Neural progenitor cell (in vitro differentiated cells): ENCODE measurements around the gene DCLRE1C. TPM values are rescaled to one million over a fixed set of nuclear protein-coding genes. Genes with fewer than 3 reads are reported as not detected.
"Not testable (repeated sequence)": the region's sequence is repeated elsewhere in the genome, so short reads cannot be mapped to it uniquely, and the experiment has no call there.

Source experiments
- DNase-seq: peaks from one replicate; pipeline ENCODE4 v3.0.0-alpha.2; 2016; ENCODE audit warnings: low spot score
- H2AFZ ChIP-seq: fragments of 200-600 bp; sonication (generic); replicated peaks from 2 replicates; pipeline ENCODE4 v1.6.1; 2016; ENCODE audit warnings: antibody characterized with exemption
- H3F3A ChIP-seq: fragments of 200-600 bp; sonication (generic); 2 replicates; pipeline ENCODE4 v1.6.1; 2016; ENCODE audit warnings: antibody characterized with exemption, low read depth
- H3K27ac ChIP-seq: fragments of 200-600 bp; sonication (generic); 2 replicates; pipeline ENCODE4 v1.5.1; 2016; ENCODE audit warnings: mild to moderate bottlenecking
- H3K27me3 ChIP-seq: fragments of 200-600 bp; sonication (generic); 2 replicates; pipeline ENCODE4 v1.6.1; 2016; ENCODE audit warnings: mild to moderate bottlenecking, moderate library complexity
- H3K36me3 ChIP-seq: fragments of 200-600 bp; sonication (generic); 2 replicates; pipeline ENCODE4 v1.5.1; 2016
- H3K4me1 ChIP-seq: fragments of 200-600 bp; sonication (generic); 2 replicates; pipeline ENCODE4 v1.6.1; 2016; ENCODE audit warnings: mixed run types
- H3K4me2 ChIP-seq: fragments of 200-600 bp; sonication (generic); 2 replicates; pipeline ENCODE4 v1.6.1; 2016
- H3K4me3 ChIP-seq: fragments of 200-600 bp; sonication (generic); 2 replicates; pipeline ENCODE4 v1.5.1; 2016
- H3K79me2 ChIP-seq: fragments of 200-600 bp; sonication (generic); 2 replicates; pipeline ENCODE4 v1.6.1; 2016; ENCODE audit warnings: low read depth
- H3K9ac ChIP-seq: fragments of 200-600 bp; sonication (generic); 2 replicates; pipeline ENCODE4 v1.6.1; 2016
- H3K9me3 ChIP-seq: fragments of 200-600 bp; sonication (generic); 2 replicates; pipeline ENCODE4 v1.5.1; 2016; ENCODE audit warnings: low read depth
- H4K20me1 ChIP-seq: fragments of 200-600 bp; sonication (generic); 2 replicates; pipeline ENCODE4 v1.6.1; 2016; ENCODE audit warnings: low read depth
- H3K27ac Mint-ChIP-seq: 3 replicates; pipeline ENCODE4 v1.8.0; 2021; ENCODE audit warnings: mixed read lengths
- H3K27me3 Mint-ChIP-seq: 2 replicates; pipeline ENCODE4 v1.8.0; 2022; ENCODE audit warnings: low read depth, mild to moderate bottlenecking, inconsistent platforms, moderate library complexity, mixed read lengths; ENCODE audit not compliant: insufficient read depth
- H3K36me3 Mint-ChIP-seq: 3 replicates; pipeline ENCODE4 v1.8.0; 2021; ENCODE audit warnings: mixed read lengths
- H3K4me1 Mint-ChIP-seq: 3 replicates; pipeline ENCODE4 v1.8.0; 2021; ENCODE audit warnings: mixed read lengths
- H3K4me3 Mint-ChIP-seq: 3 replicates; pipeline ENCODE4 v1.8.0; 2021; ENCODE audit warnings: mild to moderate bottlenecking, moderate library complexity, mixed read lengths
- H3K9me3 Mint-ChIP-seq: 3 replicates; pipeline ENCODE4 v1.8.0; 2020; ENCODE audit warnings: mixed read lengths
- CTCF ChIP-seq: fragments of 200-600 bp; sonication (generic); IDR thresholded peaks from 2 replicates; pipeline ENCODE4 v1.5.1; 2017; ENCODE audit warnings: antibody characterized with exemption, mild to moderate bottlenecking
- EZH2phosphoT487 ChIP-seq: fragments of 200-600 bp; sonication (generic); IDR thresholded peaks from 2 replicates; pipeline ENCODE4 v1.6.1; 2017; ENCODE audit warnings: antibody characterized with exemption
- total RNA-seq: library from RNA; depleted of rRNA; stranded (reverse); fragments of >200 nt; gene quantifications from 2 replicates; pipeline ENCODE4 v1.2.3, GENCODE V29; 2015; ENCODE audit warnings: low replicate concordance

The DCLRE1C gene
- total RNA-seq, 1 donor from 2014 or later = 4.5 TPM

- H3K4me1 Mint-ChIP-seq = peaks cover 13% of the 10 kb centered on the region
- H3K9me3 ChIP-seq, H3K27ac ChIP-seq, H2AFZ ChIP-seq, H3K9ac ChIP-seq, H3K36me3 ChIP-seq, H3K4me3 ChIP-seq, H3K27ac Mint-ChIP-seq, H3K4me1 ChIP-seq, H3K27me3 ChIP-seq, H3F3A ChIP-seq, H3K27me3 Mint-ChIP-seq, H3K4me3 Mint-ChIP-seq, H4K20me1 ChIP-seq, H3K79me2 ChIP-seq, H3K9me3 Mint-ChIP-seq, H3K36me3 Mint-ChIP-seq, H3K4me2 ChIP-seq: not testable (repeated sequence)
- TF ChIP-seq CTCF = peak; percentile 60
- peak; percentile 75 for DNase-seq
Measured at GRCh38 chr10:14991035-14991749, 37.3 kb upstream of the DCLRE1C start.

- not testable (repeated sequence) for H3K79me2 ChIP-seq, H3K36me3 ChIP-seq, DNase-seq, H4K20me1 ChIP-seq, H3K9me3 ChIP-seq, H3K27ac Mint-ChIP-seq, H3K4me2 ChIP-seq, H3K4me3 ChIP-seq, H3K27ac ChIP-seq, H3K9me3 Mint-ChIP-seq, H3K27me3 ChIP-seq, H3F3A ChIP-seq, H3K27me3 Mint-ChIP-seq, H3K4me3 Mint-ChIP-seq, H3K36me3 Mint-ChIP-seq, H3K4me1 ChIP-seq, H2AFZ ChIP-seq, H3K9ac ChIP-seq
- peaks cover 13% of the 10 kb centered on the region for H3K4me1 Mint-ChIP-seq
Measured at GRCh38 chr10:14989552-14989951, 35.7 kb upstream of the DCLRE1C start.

GRCh38 chr10:14982744-14983143 lies 28.8 kb upstream of the DCLRE1C start:
- Histone ChIP-seq H3K4me3 (no peak overlapping the region), H3K27me3 (peaks cover 5% of the 10 kb centered on the region), H3K9ac (no peak overlapping the region), H2AFZ (no peak overlapping the region), H3K27ac (no peak overlapping the region), H3K4me1 (no peaks in the 10 kb centered on the region), H4K20me1 (no peaks in the 10 kb centered on the region), H3K79me2 (no peaks in the 10 kb centered on the region), H3F3A (no peaks in the 10 kb centered on the region), H3K36me3 (no peaks in the 10 kb centered on the region), H3K4me2 (no peak overlapping the region), H3K9me3 (no peaks in the 10 kb centered on the region)
- Mint-ChIP-seq H3K9me3 (no peaks in the 10 kb centered on the region), H3K4me3 (no peak overlapping the region), H3K27me3 (peaks cover 2% of the 10 kb centered on the region), H3K36me3 (no peaks in the 10 kb centered on the region), H3K4me1 (no peaks in the 10 kb centered on the region), H3K27ac (no peak overlapping the region)
- no peak for DNase-seq
- no peak for TF ChIP-seq EZH2phosphoT487

- no peak overlapping the region for H3K4me3 Mint-ChIP-seq
- Histone ChIP-seq H3K27me3 (peaks cover 19% of the 10 kb centered on the region), H3K36me3 (no peaks in the 10 kb centered on the region), H3K4me3 (no peak overlapping the region), H4K20me1 (no peaks in the 10 kb centered on the region), H3K79me2 (no peaks in the 10 kb centered on the region), H3K4me2 (no peak overlapping the region), H3K9me3 (no peaks in the 10 kb centered on the region), H3K9ac (no peak overlapping the region), H3K27ac (no peak overlapping the region), H2AFZ (no peak overlapping the region), H3K4me1 (no peaks in the 10 kb centered on the region), H3F3A (no peaks in the 10 kb centered on the region)
- H3K9me3 Mint-ChIP-seq = no peaks in the 10 kb centered on the region
- DNase-seq = no peak
- peaks cover 2% of the 10 kb centered on the region for H3K27me3 Mint-ChIP-seq
- no peaks in the 10 kb centered on the region for H3K36me3 Mint-ChIP-seq
- H3K4me1 Mint-ChIP-seq = no peaks in the 10 kb centered on the region
- TF ChIP-seq EZH2phosphoT487 (no peak), CTCF (peak; percentile 35)
- no peak overlapping the region for H3K27ac Mint-ChIP-seq
Measured at GRCh38 chr10:14975672-14976273, 21.9 kb upstream of the DCLRE1C start.

GRCh38 chr10:14974153-14974998 lies 20.5 kb upstream of the DCLRE1C start:
- not testable (repeated sequence) for H3K36me3 ChIP-seq, H3K36me3 Mint-ChIP-seq, DNase-seq, H3K27ac ChIP-seq, H3K9ac ChIP-seq, H3K9me3 Mint-ChIP-seq, H3K4me2 ChIP-seq, H3K4me3 ChIP-seq, H3K4me3 Mint-ChIP-seq, H3K4me1 ChIP-seq, H3K27me3 Mint-ChIP-seq, H4K20me1 ChIP-seq, H3K9me3 ChIP-seq, H3F3A ChIP-seq, H3K4me1 Mint-ChIP-seq, H2AFZ ChIP-seq, H3K79me2 ChIP-seq, H3K27ac Mint-ChIP-seq
- H3K27me3 ChIP-seq = peaks cover 19% of the 10 kb centered on the region
